GM19043 (cell line): ENCODE data around the gene SCP2D1.

Experiments used
- ATAC-seq: cut with Tn5 transposase; IDR thresholded peaks from one replicate; pipeline ENCODE4 v1.9.1; 2021; ENCODE audit warnings: low read depth; ENCODE audit not compliant: unreplicated experiment

SCP2D1 gene

DNA sequence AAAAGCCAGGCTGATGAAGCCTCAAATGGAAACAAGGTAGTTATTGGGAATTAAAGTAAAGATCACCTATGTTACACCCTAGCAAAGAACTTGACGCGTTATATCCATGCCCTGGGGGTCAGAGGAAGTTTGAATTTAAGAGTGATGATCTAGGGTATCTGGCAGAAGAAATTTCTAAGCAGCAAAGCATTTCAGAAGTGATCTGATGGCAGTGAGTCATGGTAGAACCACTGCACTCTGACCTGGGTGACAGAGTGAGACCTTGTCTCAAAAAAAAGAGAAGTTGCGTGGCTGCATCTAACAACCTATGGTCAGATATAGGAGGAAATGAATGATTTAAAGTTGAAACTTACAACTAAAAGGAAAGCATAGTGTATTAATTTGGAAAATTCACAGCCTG is 45.2 kb downstream of the SCP2D1 start:
- no peak for ATAC-seq
